ENCODE results near the gene ZBTB16. TPM values are rescaled to one million over a fixed set of nuclear protein-coding genes. Genes with fewer than 3 reads are reported as not detected.

ZBTB16 gene
- polyA plus RNA-seq, 1 donor from 2014 or later = 0.45 TPM

DNA sequence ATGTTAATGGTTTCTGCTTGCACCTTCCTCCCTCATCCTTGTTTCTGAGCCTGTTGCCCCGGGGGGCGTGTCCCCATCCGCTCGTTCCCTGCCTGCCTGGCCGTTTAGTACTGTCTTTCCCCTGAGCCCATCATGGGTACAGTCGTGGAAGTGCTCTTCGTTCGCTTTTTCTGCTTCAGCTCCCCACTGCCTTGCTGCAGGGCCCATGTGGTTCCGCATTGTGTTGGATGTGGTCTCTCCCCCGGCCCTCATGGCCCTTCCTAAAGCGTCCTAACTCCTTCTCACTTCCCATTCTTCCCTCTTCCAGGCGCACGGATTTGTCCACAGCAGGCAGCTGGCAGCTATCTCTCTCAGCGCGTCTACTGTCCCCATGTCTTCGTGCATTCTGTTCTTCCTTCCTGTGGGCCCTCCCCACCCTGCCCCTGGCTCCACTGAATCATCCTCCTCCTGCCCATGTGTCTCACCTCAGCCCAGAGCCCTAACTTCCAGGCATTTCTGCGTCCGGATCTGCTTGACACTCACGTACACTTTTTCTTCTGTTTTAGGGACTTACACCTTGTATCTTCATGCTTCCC lies 98.1 kb downstream of the ZBTB16 start:
- TF ChIP-seq MXI1 (conservative IDR thresholded peaks at IDR 0.05; ENCODE audit: poor library complexity, severe bottlenecking) (no peak), POLR2AphosphoS5 (IDR thresholded peaks at IDR 0.05) (no peak), TAF1 (IDR thresholded peaks at IDR 0.05; ENCODE audit: low read depth) (no peak), EP300 (conservative IDR thresholded peaks at IDR 0.05; ENCODE audit: poor library complexity, severe bottlenecking) (no peak), SMC3 (conservative IDR thresholded peaks at IDR 0.05; ENCODE audit: poor library complexity) (no peak), EZH2 (IDR thresholded peaks at IDR 0.05; ENCODE audit: borderline replicate concordance, insufficient read depth, low read length, poor library complexity, severe bottlenecking) (no peak), RAD21 (conservative IDR thresholded peaks at IDR 0.05) (no peak)
- TF ChIP-seq, protein P1, sequence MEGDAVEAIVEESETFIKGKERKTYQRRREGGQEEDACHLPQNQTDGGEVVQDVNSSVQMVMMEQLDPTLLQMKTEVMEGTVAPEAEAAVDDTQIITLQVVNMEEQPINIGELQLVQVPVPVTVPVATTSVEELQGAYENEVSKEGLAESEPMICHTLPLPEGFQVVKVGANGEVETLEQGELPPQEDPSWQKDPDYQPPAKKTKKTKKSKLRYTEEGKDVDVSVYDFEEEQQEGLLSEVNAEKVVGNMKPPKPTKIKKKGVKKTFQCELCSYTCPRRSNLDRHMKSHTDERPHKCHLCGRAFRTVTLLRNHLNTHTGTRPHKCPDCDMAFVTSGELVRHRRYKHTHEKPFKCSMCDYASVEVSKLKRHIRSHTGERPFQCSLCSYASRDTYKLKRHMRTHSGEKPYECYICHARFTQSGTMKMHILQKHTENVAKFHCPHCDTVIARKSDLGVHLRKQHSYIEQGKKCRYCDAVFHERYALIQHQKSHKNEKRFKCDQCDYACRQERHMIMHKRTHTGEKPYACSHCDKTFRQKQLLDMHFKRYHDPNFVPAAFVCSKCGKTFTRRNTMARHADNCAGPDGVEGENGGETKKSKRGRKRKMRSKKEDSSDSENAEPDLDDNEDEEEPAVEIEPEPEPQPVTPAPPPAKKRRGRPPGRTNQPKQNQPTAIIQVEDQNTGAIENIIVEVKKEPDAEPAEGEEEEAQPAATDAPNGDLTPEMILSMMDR (IDR thresholded peaks at IDR 0.05; ENCODE audit: poor library complexity, severe bottlenecking) = no peak
- TF ChIP-seq, protein P2, sequence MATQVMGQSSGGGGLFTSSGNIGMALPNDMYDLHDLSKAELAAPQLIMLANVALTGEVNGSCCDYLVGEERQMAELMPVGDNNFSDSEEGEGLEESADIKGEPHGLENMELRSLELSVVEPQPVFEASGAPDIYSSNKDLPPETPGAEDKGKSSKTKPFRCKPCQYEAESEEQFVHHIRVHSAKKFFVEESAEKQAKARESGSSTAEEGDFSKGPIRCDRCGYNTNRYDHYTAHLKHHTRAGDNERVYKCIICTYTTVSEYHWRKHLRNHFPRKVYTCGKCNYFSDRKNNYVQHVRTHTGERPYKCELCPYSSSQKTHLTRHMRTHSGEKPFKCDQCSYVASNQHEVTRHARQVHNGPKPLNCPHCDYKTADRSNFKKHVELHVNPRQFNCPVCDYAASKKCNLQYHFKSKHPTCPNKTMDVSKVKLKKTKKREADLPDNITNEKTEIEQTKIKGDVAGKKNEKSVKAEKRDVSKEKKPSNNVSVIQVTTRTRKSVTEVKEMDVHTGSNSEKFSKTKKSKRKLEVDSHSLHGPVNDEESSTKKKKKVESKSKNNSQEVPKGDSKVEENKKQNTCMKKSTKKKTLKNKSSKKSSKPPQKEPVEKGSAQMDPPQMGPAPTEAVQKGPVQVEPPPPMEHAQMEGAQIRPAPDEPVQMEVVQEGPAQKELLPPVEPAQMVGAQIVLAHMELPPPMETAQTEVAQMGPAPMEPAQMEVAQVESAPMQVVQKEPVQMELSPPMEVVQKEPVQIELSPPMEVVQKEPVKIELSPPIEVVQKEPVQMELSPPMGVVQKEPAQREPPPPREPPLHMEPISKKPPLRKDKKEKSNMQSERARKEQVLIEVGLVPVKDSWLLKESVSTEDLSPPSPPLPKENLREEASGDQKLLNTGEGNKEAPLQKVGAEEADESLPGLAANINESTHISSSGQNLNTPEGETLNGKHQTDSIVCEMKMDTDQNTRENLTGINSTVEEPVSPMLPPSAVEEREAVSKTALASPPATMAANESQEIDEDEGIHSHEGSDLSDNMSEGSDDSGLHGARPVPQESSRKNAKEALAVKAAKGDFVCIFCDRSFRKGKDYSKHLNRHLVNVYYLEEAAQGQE (IDR thresholded peaks at IDR 0.05; ENCODE audit: borderline replicate concordance) = no peak
- H3K27ac ChIP-seq (ENCODE audit: low read length) = no peak overlapping the region
- no peaks in the 10 kb centered on the region for H4K20me1 ChIP-seq (ENCODE audit: insufficient read depth)
- no peak overlapping the region for H3K4me3 ChIP-seq (ENCODE audit: low read length)
- no peak overlapping the region for H3K4me2 ChIP-seq (ENCODE audit: low read length)
- H3F3A ChIP-seq (ENCODE audit: insufficient read depth, low read length, poor library complexity, severe bottlenecking) = no peaks in the 10 kb centered on the region
- no peak overlapping the region for H2AFZ ChIP-seq (ENCODE audit: low read depth, low read length)
- no peaks in the 10 kb centered on the region for H3K9me2 ChIP-seq (ENCODE audit: insufficient read depth, low read length)
- H3K79me2 ChIP-seq (replicated peaks; ENCODE audit: insufficient read depth, low read length) = no peaks in the 10 kb centered on the region
- H3K9ac ChIP-seq (ENCODE audit: low read length) = no peak overlapping the region
- H3K36me3 ChIP-seq (ENCODE audit: insufficient read depth, low read length) = no peaks in the 10 kb centered on the region
- H3K9me3 ChIP-seq (ENCODE audit: low read length) = no peaks in the 10 kb centered on the region
- no peaks in the 10 kb centered on the region for H3K27me3 ChIP-seq (ENCODE audit: insufficient read depth, low read depth, low read length)

DNA sequence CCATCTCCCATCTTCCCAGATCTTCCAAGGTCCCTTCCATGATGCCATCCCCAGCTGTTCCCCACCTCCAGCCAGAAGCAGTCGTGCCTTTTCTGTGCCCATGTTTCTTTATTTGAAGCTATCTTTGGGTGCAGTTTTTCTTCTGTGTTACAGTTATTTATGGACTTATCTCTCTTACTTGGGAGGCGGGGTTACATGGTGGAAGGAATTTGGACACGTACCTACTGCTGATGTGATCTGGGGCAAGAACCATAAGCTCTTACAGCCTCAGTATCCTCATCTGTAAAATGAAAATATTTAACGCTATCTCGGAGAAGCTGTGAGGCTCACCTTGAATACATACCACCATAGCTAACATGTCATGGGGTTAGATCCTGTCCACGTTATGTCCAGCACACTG lies 98.9 kb downstream of the ZBTB16 start:
- H3K27me3 ChIP-seq (ENCODE audit: insufficient read depth, low read depth, low read length) = no peaks in the 10 kb centered on the region
- no peak for TF ChIP-seq SMC3 (conservative IDR thresholded peaks at IDR 0.05; ENCODE audit: poor library complexity)
- no peak for TF ChIP-seq RAD21 (conservative IDR thresholded peaks at IDR 0.05)
- no peak for TF ChIP-seq EP300 (conservative IDR thresholded peaks at IDR 0.05; ENCODE audit: poor library complexity, severe bottlenecking)
- no peak for TF ChIP-seq TAF1 (IDR thresholded peaks at IDR 0.05; ENCODE audit: low read depth)
- TF ChIP-seq MXI1 (conservative IDR thresholded peaks at IDR 0.05; ENCODE audit: poor library complexity, severe bottlenecking) = no peak
- no peak for TF ChIP-seq POLR2AphosphoS5 (IDR thresholded peaks at IDR 0.05)
- TF ChIP-seq, protein P2 (IDR thresholded peaks at IDR 0.05; ENCODE audit: borderline replicate concordance) = no peak
- TF ChIP-seq EZH2 (IDR thresholded peaks at IDR 0.05; ENCODE audit: borderline replicate concordance, insufficient read depth, low read length, poor library complexity, severe bottlenecking) = no peak
- TF ChIP-seq, protein P1 (IDR thresholded peaks at IDR 0.05; ENCODE audit: poor library complexity, severe bottlenecking) = no peak
- H3K9ac ChIP-seq (ENCODE audit: low read length) = no peak overlapping the region
- no peaks in the 10 kb centered on the region for H3F3A ChIP-seq (ENCODE audit: insufficient read depth, low read length, poor library complexity, severe bottlenecking)
- H4K20me1 ChIP-seq (ENCODE audit: insufficient read depth) = no peaks in the 10 kb centered on the region
- H3K36me3 ChIP-seq (ENCODE audit: insufficient read depth, low read length) = no peaks in the 10 kb centered on the region
- H3K79me2 ChIP-seq (replicated peaks; ENCODE audit: insufficient read depth, low read length) = no peaks in the 10 kb centered on the region
- H3K27ac ChIP-seq (ENCODE audit: low read length) = no peak overlapping the region
- H3K4me3 ChIP-seq (ENCODE audit: low read length) = no peak overlapping the region
- no peak overlapping the region for H2AFZ ChIP-seq (ENCODE audit: low read depth, low read length)
- no peaks in the 10 kb centered on the region for H3K9me3 ChIP-seq (ENCODE audit: low read length)
- no peak overlapping the region for H3K4me2 ChIP-seq (ENCODE audit: low read length)
- no peaks in the 10 kb centered on the region for H3K9me2 ChIP-seq (ENCODE audit: insufficient read depth, low read length)
